ENCODE measurements around the gene GLCE. TPM values are rescaled to one million over a fixed set of nuclear protein-coding genes. Genes with fewer than 3 reads are reported as not detected.

The GLCE gene
- total RNA-seq, 1 donor = 14.8 TPM

DNA sequence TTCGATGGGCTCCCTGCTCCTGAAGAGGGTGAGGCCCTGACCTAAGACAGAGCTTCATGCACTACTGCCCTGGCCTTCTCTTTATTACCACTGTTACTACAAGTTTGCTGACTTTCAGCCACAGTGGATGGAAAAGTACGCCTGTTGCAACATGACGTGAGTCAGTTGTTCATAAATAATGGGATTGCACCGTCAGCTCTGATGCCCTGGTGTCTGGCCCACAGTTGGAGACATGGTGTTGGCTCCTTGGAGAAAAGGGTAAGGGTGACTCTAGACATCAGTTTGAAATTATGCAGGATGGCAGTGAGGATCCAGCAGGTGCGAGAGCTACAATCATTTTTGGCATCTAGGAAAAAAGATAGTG lies 143.7 kb downstream of the GLCE start:
- H3K36me3 ChIP-seq (ENCODE audit: insufficient read depth, low read length) = no peaks in the 10 kb centered on the region
- H3K4me2 ChIP-seq (ENCODE audit: insufficient read depth, low read length) = no peak overlapping the region
- H3K9me3 ChIP-seq (ENCODE audit: low read depth, low read length) = no peaks in the 10 kb centered on the region
- no peak overlapping the region for H3K4me3 ChIP-seq (ENCODE audit: insufficient read depth, low read length)
- peaks cover 31% of the 10 kb centered on the region for H3K4me1 ChIP-seq (ENCODE audit: insufficient read depth, low read length)
- peaks cover 4% of the 10 kb centered on the region for H3K27me3 ChIP-seq (ENCODE audit: insufficient read depth, low read length)
- peak overlapping the region; percentile 19 for H2AFZ ChIP-seq (ENCODE audit: low read length)
- TF ChIP-seq, protein P1, sequence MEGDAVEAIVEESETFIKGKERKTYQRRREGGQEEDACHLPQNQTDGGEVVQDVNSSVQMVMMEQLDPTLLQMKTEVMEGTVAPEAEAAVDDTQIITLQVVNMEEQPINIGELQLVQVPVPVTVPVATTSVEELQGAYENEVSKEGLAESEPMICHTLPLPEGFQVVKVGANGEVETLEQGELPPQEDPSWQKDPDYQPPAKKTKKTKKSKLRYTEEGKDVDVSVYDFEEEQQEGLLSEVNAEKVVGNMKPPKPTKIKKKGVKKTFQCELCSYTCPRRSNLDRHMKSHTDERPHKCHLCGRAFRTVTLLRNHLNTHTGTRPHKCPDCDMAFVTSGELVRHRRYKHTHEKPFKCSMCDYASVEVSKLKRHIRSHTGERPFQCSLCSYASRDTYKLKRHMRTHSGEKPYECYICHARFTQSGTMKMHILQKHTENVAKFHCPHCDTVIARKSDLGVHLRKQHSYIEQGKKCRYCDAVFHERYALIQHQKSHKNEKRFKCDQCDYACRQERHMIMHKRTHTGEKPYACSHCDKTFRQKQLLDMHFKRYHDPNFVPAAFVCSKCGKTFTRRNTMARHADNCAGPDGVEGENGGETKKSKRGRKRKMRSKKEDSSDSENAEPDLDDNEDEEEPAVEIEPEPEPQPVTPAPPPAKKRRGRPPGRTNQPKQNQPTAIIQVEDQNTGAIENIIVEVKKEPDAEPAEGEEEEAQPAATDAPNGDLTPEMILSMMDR (IDR thresholded peaks at IDR 0.05; ENCODE audit: extremely low read depth, low read depth, low read length) = no peak
- peak overlapping the region; percentile 60 for H3K27ac ChIP-seq (ENCODE audit: low read depth, low read length)
- no peaks in the 10 kb centered on the region for H3K79me2 ChIP-seq (ENCODE audit: insufficient read depth, low read length)
- no peaks in the 10 kb centered on the region for H4K20me1 ChIP-seq (ENCODE audit: insufficient read depth, low read length)
- peak; percentile 98 for DNase-seq (ENCODE audit: insufficient read length, low spot score, missing footprints)

DNA sequence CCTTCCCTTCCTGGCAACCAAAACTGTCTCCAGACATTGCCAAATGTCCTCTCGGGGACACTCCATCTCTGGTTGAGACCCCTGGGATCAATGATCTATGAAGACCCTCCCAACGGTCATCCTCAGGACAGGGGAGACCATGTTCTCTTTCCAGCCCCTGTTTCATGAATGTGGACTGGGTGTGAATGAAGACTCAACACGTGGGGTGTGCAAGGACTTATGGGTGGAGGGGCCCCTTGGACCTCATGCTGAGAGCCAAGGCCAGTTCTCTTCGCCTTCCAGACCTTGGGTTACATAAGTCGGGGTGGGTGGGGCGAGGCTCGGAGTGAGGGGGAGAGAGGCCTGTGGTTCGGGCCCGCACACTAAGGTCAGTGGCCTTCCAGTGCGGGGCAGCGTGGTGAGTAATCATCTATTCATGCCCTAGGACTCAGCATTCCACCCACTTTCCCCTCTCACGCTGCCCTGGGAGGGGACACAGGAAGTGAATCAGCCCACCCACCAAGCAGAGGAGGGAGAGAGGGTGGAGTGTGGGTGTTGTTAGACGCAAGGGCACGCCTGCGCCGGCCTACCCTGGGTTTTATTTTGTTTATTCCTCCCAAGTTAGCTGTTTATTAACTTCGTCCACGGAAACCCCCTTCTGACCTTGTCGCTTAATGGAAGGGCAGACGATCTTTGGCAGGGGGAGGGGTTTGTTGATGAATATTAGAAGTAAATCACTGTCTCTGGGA lies 144.9 kb downstream of the GLCE start:
- H2AFZ ChIP-seq (ENCODE audit: low read length) = peak overlapping the region; percentile 69
- no peaks in the 10 kb centered on the region for H3K27me3 ChIP-seq (ENCODE audit: insufficient read depth, low read length)
- no peaks in the 10 kb centered on the region for H3K9me3 ChIP-seq (ENCODE audit: low read depth, low read length)
- H3K4me2 ChIP-seq (ENCODE audit: insufficient read depth, low read length) = peak overlapping the region; percentile 37
- H3K36me3 ChIP-seq (ENCODE audit: insufficient read depth, low read length) = no peaks in the 10 kb centered on the region
- H3K79me2 ChIP-seq (ENCODE audit: insufficient read depth, low read length) = no peaks in the 10 kb centered on the region
- H4K20me1 ChIP-seq (ENCODE audit: insufficient read depth, low read length) = no peaks in the 10 kb centered on the region
- H3K27ac ChIP-seq (ENCODE audit: low read depth, low read length) = peak overlapping the region; percentile 80
- H3K4me3 ChIP-seq (ENCODE audit: insufficient read depth, low read length) = peak overlapping the region; percentile 3
- DNase-seq (ENCODE audit: insufficient read length, low spot score, missing footprints) = peak; percentile 95
- TF ChIP-seq, protein P1 (IDR thresholded peaks at IDR 0.05; ENCODE audit: extremely low read depth, low read depth, low read length) = no peak
- H3K4me1 ChIP-seq (ENCODE audit: insufficient read depth, low read length) = peaks cover 27% of the 10 kb centered on the region

DNA sequence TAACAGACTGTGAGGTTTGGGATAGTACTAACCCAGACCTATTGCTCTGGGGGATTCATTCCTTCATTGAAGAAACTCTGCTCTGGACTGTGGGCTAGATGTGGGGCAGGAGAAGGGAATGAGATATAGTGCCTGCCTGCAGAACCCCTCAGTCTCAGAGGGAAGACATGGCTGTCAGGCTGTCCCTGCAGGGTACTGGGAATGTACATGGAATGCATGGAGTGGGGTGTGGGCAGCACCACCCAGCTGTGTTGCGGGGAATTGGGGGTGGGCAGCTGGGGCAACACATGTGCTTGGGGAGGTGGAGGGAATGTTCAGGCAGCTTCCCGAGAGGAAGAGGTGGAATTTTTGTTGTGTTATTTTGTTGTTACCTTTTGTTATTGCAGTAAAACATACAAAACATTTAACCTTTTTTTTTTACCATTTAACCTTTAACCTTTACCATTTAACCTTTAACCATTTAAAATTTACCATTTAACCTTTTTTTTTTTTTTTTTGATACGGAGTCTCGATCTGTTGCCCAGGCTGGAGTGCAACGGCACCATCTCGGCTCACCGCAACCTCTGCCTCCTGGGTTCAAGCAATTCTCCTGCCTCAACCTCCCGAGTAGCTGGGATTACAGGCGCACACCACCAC lies 145.6 kb downstream of the GLCE start:
- Histone ChIP-seq H3K36me3 (ENCODE audit: insufficient read depth, low read length) (no peaks in the 10 kb centered on the region), H4K20me1 (ENCODE audit: insufficient read depth, low read length) (no peaks in the 10 kb centered on the region), H3K4me3 (ENCODE audit: insufficient read depth, low read length) (peak overlapping the region; percentile 3), H3K27me3 (ENCODE audit: insufficient read depth, low read length) (no peaks in the 10 kb centered on the region), H3K27ac (ENCODE audit: low read depth, low read length) (peak overlapping the region; percentile 80), H3K9me3 (ENCODE audit: low read depth, low read length) (no peaks in the 10 kb centered on the region), H3K4me1 (ENCODE audit: insufficient read depth, low read length) (peaks cover 28% of the 10 kb centered on the region), H2AFZ (ENCODE audit: low read length) (peak overlapping the region; percentile 69), H3K4me2 (ENCODE audit: insufficient read depth, low read length) (peak overlapping the region; percentile 37), H3K79me2 (ENCODE audit: insufficient read depth, low read length) (no peaks in the 10 kb centered on the region)
- DNase-seq (ENCODE audit: insufficient read length, low spot score, missing footprints) = peak; percentile 76
- TF ChIP-seq, protein P1 (IDR thresholded peaks at IDR 0.05; ENCODE audit: extremely low read depth, low read depth, low read length) = no peak

DNA sequence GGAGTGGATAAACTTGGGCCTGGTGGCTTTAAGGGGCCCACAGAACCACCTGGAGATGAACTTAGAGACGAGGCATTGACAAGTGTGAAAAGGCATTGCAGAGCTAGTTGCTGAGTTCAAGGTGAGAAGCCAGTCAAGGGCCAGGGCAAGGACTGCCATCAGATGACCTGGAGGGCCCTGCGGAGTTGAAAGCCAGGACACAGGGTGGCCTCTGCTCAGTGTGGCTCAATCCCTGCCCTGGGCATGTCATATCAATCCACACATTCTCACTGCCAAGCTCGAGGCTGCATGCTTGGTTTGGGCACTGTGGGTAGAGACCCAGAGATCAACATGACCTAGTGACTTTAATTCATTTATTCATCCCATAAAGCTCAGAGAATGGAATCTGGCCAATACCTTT lies 147.5 kb downstream of the GLCE start:
- Histone ChIP-seq H2AFZ (ENCODE audit: low read length) (no peak overlapping the region), H3K4me1 (ENCODE audit: insufficient read depth, low read length) (peaks cover 37% of the 10 kb centered on the region), H3K27me3 (ENCODE audit: insufficient read depth, low read length) (no peaks in the 10 kb centered on the region), H3K36me3 (ENCODE audit: insufficient read depth, low read length) (no peaks in the 10 kb centered on the region), H3K4me3 (ENCODE audit: insufficient read depth, low read length) (no peak overlapping the region), H4K20me1 (ENCODE audit: insufficient read depth, low read length) (no peaks in the 10 kb centered on the region), H3K9me3 (ENCODE audit: low read depth, low read length) (no peaks in the 10 kb centered on the region), H3K27ac (ENCODE audit: low read depth, low read length) (no peak overlapping the region), H3K4me2 (ENCODE audit: insufficient read depth, low read length) (no peak overlapping the region), H3K79me2 (ENCODE audit: insufficient read depth, low read length) (no peaks in the 10 kb centered on the region)
- no peak for DNase-seq (ENCODE audit: insufficient read length, low spot score, missing footprints)
- TF ChIP-seq, protein P1 (IDR thresholded peaks at IDR 0.05; ENCODE audit: extremely low read depth, low read depth, low read length) = no peak
